ENCODE data around the gene GLMP. TPM values are rescaled to one million over a fixed set of nuclear protein-coding genes. Genes with fewer than 3 reads are reported as not detected.

Gene GLMP
- polyA plus RNA-seq, 3 donors = 48.9 to 55.1 (median 54.5) TPM

DNA sequence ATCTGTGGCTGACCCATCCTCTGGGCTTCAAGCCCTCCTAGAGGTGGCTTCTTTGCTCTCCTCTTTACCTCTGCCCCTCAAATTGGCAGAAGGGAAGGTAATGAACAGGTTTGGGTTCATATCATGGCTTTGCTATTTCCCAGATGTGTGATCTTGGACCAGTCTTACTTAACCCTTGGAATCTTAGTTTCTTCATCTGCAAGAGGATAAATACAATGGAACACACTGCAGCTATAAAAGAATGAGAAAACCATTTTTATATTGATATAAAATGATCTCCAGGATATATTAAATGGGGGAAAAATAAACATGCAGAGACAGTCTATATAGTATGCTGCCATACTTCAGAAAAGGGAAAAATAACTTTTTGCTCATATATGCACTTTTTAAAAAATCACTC is 5.6 kb downstream of the GLMP start:
- DNase-seq (ENCODE audit: low read depth in 3 of 3, low spot score in 2 of 3) = no peak

DNA sequence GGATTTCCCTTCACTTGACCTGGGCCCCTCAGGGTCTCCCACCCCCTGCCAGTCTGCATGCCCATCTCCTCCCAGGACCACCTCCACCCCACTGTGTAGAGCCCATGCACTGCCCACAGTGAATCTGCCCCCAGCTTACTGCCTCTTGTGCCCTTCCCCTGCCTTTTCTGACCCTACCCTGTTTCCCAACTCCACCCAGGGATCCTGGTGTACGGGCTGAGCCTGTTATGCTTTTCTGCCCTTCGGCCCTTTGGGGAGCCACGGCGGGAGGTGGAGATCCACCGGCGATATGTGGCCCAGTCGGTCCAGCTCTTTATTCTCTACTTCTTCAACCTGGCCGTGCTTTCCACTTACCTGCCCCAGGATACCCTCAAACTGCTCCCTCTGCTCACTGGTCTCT is 9.4 kb downstream of the GLMP start:
- DNase-seq (ENCODE audit: low read depth in 3 of 3, low spot score in 2 of 3) = no peak

DNA sequence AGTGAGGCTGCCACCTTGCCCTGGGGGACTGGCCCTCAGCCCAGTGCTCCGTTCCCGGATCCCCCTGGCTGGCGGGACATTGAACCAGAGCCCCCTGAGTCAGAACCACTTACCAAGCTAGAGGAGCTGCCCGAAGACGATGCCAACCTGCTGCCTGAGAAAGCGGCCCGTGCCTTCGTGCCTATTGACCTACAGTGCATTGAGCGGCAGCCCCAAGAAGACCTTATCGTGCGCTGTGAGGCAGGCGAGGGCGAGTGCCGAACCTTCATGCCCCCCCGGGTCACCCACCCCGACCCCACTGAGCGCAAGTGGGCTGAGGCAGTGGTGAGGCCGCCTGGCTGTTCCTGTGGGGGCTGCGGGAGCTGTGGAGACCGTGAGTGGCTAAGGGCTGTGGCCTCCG is 10.0 kb downstream of the GLMP start:
- no peak for DNase-seq (ENCODE audit: low read depth in 3 of 3, low spot score in 2 of 3)

DNA sequence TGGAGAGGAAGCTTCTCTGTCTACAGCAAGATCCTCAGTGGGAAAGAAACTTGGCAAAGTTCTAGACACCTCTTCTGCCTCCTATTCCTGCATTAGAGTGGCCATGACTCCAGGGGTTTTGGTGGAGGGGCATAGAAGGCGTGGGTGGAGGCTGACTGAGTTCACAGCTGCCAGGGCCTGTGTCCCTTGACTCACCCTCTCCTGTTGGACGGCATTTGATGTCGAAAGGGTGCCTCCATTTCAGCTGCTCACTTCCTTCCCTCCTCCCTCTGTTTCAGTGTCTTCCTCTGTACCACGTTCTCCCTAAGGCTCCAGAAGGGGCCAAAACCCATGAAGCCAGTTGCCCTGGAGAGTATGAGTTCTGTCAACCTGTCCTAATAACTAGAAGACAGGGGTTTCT is 10.7 kb downstream of the GLMP start:
- DNase-seq (ENCODE audit: low read depth in 3 of 3, low spot score in 2 of 3) = no peak

DNA sequence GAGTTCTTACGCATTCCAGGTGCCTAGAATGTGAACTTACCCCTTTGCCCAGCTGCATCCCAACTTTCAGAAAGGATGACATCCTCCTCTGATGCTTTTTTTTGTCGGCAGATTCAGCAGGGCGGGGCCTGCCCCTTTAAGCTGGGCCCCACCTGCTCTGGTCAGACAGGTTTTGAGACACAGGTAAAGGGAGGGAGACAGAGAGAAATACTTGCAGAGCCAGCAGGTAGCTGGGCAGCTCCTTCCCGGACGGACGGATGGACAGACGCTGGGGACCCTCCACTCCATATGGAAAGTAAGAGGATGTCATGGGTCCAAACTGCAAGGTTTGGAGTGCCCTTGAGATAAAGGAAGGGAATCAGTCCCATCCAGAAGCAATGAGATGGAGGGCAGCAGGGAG is 11.4 kb downstream of the GLMP start, which contains the start of gene TMEM79:
Gene TMEM79, plus strand, starts transcription at position 214 of the 400 bp plus-strand sequence. CDS start 902 bp downstream, outside the sequence.
- no peak for DNase-seq (ENCODE audit: low read depth in 3 of 3, low spot score in 2 of 3)

DNA sequence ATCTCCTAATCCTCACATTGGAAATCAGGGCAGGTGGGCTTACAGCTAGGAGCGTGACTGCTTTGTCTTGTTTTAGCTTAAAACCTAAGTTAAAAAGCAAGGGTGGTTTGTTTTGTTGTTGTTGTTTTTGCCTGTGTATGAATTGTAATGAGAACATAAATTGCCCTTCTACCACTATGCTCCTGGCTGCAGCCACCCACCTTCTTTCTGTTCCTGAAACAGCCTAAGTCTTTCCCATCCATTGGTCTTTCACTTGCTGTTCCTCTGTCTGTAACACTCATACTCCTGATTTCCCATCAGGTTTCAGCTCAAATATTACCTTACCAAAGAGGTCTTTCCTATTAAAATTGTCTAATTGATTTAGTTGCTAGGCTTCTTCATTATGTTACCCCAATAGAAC is 12.0 kb downstream of the GLMP start:
- DNase-seq (ENCODE audit: low read depth in 3 of 3, low spot score in 2 of 3) = no peak

DNA sequence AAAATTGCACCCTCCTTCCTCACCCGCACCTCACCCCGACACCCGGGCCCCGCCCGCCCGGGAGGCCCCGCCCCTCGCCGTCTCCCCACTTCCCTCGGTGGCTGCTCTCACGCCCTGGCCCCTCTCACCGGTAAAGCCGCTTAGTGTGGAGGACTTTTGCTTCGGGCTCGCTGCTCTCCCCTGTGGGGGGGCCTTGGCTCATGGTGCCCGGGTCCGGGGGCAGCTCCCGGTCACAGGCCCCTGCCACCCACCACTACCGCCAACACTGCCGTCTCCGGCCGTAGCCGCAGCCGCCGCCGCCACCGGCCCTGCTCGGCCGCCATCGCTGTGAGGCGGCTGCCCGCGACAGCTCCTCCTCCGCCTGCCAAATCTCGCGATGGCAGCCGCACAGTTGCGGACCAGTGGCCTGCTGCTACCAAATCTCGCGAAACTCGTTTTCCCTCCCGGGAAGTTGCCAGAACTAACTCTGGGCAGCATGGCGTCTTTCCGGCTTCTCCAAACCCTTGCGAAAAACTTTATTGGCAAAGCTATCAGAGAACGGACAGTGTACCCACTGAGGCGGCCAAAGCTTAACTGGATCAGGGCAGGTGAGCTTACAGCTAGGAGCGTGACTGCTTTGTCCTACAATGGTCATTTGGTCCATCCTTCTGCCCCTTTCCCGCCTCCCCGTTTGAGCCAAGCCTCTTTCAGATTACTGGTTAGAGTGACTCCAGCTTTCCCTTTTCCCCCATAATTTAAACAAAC is 12.8 kb downstream of the GLMP start, which contains the start of gene SMG5:
Gene SMG5, minus strand, starts transcription at position 347 of the 744 bp plus-strand sequence. Its CDS starts 145 bp downstream, at position 202.
- peak; percentile 94 to 98 (median 98) for DNase-seq (ENCODE audit: low read depth in 3 of 3, low spot score in 2 of 3)

DNA sequence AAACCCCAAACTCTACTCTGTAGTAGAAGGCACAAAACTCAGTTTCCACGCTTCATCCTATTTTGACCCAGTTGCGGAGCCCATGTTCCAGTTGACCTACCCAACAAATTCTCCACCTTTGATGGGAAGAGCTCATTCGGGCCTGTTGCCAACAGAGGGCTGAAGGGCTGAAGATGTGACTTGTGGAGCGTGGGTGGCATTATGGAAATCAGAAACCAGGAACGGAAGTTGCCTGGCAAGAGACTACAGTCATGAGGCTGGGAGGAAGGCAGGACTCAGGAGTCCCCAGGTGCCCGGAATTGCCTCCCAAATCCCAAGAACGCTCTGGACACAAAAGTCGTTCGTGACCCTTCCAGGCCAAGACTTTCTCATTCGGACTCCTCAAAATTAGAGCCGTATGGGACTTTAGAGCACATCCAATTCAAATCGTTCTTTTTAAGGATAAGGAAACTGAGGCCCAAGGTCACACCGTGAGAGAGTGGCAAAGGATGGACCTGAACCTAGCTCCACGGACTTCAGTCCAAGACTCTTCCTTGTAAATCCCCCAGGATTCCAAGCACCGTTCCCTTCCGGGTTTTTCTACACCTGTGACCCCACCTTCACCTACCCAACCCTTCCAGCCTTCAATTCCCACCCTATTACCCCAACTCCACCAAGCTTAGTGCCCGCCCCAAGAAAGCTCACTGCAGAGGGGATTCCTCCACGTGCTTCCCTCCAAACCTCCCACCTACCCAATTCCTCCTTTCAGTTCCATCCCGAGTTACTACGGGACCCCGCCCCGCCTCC is 13.6 kb downstream of the GLMP start:
- DNase-seq (ENCODE audit: low read depth in 3 of 3, low spot score in 2 of 3) = no peak

DNA sequence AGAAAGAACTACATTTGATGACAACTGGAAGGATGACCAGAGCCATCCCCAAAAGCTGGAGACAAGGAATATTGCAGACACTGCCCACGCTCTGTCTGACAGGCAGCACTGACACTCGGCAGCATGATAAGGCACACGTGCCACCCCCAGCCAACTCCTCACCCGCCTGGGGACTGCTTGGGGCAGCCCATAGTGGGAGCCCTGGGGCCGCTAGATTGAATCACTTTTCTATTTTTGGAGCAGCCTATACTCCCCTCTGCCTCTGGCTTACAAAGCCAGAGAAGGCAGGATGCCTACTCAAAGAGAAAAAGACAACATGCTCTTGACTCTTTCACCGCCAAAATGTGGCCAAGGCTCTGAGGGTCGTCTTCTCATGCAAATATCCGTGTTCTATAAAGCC is 14.2 kb downstream of the GLMP start:
- no peak for DNase-seq (ENCODE audit: low read depth in 3 of 3, low spot score in 2 of 3)

DNA sequence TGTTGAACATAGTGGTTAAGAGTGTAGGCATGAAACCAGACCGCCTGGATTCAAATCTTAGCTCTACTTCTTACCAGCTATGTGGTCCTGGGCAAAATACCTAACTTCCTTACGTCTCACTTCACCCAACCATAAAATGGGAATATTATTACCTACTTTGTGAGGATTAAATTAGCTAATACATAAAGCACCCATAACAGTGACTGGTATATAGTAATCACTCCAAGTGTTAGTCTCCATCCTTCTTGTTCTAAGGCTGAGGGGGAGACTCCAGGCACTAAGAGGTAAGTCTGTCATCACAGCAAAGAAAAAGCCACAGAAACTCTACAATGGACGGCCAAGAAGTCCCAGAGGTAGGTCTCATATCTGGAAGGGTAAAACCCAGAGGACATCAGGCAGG is 15.6 kb downstream of the GLMP start:
- no peak for DNase-seq (ENCODE audit: low read depth in 3 of 3, low spot score in 2 of 3)

DNA sequence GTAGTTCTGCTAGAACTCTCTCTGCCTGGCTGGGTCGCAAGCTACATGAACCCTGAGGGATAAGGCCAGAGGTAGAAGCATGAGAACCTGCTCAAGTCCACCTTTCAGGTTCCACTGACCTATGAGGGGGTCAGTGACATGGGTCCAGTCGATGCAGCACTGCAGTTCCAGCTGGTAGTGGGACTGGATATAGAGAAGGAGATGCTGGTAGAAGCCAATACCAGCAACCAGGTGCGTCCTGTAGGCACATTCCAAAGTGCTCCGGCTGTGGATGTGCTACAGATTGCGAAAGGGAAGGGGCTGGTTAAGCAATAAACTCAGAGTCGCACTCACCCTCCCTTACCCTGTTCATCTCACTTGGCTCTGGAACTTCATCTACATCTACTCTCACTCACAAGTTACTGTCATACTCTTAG is 18.5 kb downstream of the GLMP start:
- no peak for DNase-seq (ENCODE audit: low read depth in 3 of 3, low spot score in 2 of 3)

DNA sequence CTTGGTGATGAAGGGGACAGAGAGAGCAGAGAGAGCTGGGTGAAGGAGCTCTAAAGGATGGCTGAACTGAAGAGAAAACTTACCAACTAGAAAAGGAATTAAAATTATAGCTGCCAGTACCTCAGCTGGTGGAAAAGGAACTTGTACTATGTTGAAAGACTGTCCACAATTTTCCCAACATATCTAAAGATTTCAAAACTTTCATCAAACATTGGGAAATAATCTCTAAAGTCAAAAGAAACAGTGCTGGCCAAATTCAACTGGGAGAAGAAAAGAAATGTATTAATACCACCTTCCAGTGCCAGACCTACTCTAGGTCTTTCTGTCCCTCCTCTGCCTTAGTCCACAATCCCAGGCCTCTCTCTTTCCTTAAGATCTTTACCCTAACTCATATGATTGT is 18.9 kb downstream of the GLMP start:
- DNase-seq (ENCODE audit: low read depth in 3 of 3, low spot score in 2 of 3) = no peak

DNA sequence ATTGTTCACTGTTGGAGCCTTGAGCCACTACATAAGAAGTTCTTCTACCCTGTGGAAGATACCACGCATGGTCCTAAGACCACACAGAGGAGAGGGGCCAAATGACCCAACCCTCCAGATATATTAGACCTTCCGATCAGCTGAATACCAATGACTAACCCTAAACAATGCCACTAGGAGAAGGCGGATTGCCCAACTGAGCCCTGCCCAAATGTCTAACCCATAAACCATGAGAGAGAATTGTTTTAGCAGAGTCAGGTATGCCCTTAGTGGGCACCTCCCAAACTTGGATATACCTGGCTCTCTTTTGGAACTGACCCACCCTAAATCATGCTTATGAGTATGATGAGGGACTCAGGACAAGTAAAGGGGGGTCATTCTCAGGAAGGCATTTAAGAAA is 25.2 kb downstream of the GLMP start:
- DNase-seq (ENCODE audit: low read depth in 3 of 3, low spot score in 2 of 3) = no peak

DNA sequence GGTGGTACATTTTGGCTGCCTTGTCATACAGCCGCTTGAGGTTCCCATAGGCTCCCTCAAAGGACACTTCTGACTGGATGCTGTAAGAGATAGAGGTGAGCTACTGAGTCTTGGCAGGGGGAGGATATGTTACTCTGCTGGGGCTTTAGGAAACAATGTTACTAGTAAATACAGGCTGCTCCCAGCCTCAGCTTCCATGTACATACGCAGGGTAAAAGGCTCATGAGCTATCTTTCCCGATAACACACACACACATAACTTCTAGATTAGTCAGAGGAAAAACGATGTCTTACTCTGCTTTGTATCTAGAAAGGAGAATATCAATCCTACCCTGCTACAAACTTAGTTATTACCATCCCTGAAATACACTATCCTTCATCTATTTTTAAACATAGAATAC is 27.1 kb downstream of the GLMP start:
- DNase-seq (ENCODE audit: low read depth in 3 of 3, low spot score in 2 of 3) = no peak

DNA sequence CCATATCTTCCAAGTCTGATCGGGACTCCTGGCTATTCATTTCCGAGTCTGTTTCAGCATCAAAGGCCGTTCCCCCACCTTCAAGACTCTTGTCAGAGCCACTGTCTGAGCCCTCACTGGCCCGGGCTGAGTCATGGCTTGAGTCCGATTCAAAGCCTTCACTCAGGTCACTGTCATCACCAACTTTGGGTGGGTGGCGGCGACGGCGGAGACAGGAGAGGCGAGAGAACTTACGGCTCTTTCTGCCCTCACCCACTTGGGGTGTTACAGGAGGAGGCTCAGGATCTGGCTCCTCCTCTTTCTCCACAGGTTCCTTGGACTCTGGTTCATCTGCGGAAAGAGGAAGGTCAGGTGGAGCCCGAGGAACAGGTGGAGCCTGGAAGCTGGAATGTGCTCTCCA is 29.4 kb downstream of the GLMP start:
- DNase-seq (ENCODE audit: low read depth in 3 of 3, low spot score in 2 of 3) = no peak

DNA sequence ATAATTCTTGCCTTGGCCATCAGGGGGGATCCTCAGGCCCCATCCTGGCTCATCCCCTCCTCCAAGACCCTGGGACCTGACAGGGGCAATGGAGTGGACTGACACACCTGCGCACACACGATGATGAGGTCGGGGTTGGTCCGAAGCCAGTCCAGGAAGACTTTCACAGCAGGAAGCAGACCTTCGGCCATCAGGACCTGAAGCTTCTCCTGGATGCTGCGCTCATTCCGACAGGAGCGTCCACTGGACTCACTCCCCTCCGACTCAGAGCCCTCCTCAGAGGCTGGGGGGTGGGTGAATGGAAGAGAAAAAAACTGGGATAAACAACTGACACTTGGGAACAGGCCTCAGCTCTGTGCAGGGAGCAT is 32.2 kb downstream of the GLMP start:
- DNase-seq (ENCODE audit: low read depth in 3 of 3, low spot score in 2 of 3) = no peak

DNA sequence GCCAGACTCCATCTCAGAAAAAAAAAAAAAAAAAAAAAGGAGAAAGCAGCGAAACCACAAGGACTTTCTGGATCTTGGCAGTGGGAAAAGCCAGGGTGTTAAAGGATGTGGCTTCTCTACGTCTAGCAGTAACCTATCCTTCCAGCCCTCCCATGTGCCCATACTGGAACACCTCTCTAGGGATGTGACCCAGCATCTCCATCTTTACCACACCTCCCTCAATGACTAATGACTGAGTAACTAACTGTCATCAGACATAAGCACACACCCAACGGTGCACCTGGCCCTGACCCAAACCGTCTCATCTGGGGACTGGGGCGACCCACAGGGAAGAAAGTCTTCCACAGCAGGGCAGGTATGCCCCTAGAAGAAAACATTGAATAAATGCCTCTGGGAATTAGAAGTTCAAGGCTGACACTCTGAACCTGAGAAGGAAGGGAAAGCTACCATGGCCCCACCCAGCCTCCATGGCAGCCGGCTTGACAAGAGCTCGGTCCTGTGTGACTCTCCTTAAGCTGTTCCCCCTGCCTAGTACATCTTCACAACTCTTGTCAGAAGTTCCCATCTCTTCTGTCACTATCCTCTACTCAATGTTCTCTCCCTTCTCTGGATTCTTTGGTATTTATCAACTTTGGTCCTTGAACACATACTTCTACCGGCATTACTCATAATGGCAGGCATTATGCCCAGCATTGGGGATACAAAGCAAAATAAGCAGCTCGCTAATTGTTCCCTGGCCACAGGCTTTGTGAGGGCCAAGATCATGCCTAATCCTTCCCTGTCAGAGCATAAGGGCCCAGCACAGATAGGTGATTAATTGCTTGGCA is 32.8 kb downstream of the GLMP start:
- no peak for DNase-seq (ENCODE audit: low read depth in 3 of 3, low spot score in 2 of 3)

DNA sequence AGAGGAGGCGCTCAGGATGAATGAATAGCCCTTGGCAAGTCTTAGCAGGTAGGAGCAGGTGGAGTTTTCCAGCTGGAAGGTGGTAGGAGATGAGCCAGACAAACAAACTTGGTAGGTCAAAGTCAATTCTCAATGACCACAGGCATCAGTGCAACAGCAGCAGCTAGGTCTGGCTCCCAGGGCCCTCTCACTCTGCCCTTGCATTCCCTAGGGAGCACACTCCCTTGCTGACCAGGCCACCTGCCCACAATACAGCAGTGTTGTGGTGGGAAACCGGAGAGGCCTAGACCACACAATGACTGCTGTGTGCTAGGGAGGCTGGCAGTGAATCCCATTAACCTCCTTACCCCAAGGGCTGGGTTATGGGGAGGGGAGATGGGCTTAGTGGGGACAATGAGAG is 34.6 kb downstream of the GLMP start:
- no peak for DNase-seq (ENCODE audit: low read depth in 3 of 3, low spot score in 2 of 3)

DNA sequence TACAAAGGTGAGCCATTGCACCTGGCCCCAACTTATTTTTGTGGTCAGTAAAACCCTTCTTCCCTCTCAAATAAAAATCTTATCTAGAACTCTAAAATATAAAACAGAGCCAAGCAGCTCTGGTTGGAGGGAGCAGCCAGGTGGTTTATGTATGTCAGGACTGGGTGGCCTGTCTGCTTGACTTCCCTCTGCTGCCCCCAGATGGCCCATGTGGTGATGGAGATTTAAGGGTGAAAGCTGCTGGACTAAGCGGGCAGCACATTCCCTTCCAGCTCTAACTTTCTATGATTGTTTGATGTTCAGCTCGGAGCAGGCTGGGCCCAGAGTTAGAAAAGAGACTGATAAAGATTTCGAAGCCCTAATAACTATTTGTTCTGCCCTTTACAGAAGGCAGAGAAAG is 35.7 kb downstream of the GLMP start:
- no peak for DNase-seq (ENCODE audit: low read depth in 3 of 3, low spot score in 2 of 3)

DNA sequence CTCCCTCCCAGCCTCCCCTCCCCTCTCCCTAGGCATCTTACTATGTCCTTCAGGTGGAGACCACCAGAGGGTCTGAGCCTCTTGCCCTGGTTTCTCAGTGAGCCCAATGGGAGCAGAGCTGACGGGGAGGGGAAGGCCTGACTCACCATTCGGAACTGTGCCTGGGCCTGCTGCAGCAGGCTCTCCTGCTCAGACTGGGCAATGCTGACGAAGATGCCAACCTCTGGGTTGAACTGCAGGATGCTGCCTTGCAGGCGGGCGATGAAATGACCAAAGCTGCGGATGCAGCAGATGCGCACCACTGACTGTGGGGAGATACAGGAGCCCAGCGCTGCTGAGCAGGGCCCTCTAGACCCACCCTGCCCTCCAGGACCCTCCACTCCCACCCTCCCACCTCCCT is 36.6 kb downstream of the GLMP start:
- DNase-seq (ENCODE audit: low read depth in 3 of 3, low spot score in 2 of 3) = no peak

DNA sequence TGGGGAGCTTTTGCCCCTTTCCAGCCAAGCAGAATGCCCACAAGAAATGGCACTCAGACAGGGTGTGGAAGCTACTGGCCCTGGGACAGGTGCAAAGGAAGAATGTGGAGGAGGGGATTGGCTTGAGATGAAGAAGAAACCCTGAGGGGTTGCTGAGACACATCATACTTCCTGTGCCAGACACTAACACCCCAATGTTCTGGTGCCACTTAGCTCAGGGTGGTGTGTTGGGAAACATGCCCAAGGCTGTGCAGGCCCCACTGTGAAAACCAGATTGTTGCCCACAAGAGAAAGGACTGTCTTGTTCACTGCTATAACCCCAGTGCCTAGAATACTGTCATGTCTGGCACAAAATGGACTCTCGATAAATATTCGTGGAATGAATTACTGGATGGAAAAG is 37.8 kb downstream of the GLMP start:
- DNase-seq (ENCODE audit: low read depth in 3 of 3, low spot score in 2 of 3) = no peak
